ENCODE data around the gene DAGLA.

Gene DAGLA

GRCh38 chr11:61711498-61711897 lies 31.3 kb downstream of the DAGLA start:
- no peak for DNase-seq

GRCh38 chr11:61712314-61712713 lies 32.1 kb downstream of the DAGLA start:
- no peak for DNase-seq

- no peak for DNase-seq
Observed at GRCh38 chr11:61712846-61713245, 32.7 kb downstream of the DAGLA start.

GRCh38 chr11:61713464-61713863 lies 33.3 kb downstream of the DAGLA start:
- DNase-seq = no peak

GRCh38 chr11:61713906-61714305 lies 33.7 kb downstream of the DAGLA start:
- DNase-seq = no peak

GRCh38 chr11:61714316-61714715 lies 34.1 kb downstream of the DAGLA start:
- no peak for DNase-seq

GRCh38 chr11:61714916-61715315 lies 34.7 kb downstream of the DAGLA start:
- no peak for DNase-seq

- DNase-seq = no peak
Observed at GRCh38 chr11:61715867-61716266, 35.7 kb downstream of the DAGLA start.

GRCh38 chr11:61716478-61717285 lies 36.5 kb downstream of the DAGLA start:
- DNase-seq = no peak

- DNase-seq = no peak
Observed at GRCh38 chr11:61717286-61718033, 37.3 kb downstream of the DAGLA start.

- DNase-seq = no peak
Observed at GRCh38 chr11:61718046-61718531, 37.9 kb downstream of the DAGLA start.

- DNase-seq = no peak
Observed at GRCh38 chr11:61718621-61719302, 38.6 kb downstream of the DAGLA start.

GRCh38 chr11:61719978-61720377 lies 39.8 kb downstream of the DAGLA start:
- DNase-seq = no peak

- DNase-seq = no peak
Observed at GRCh38 chr11:61720597-61720996, 40.4 kb downstream of the DAGLA start.

- DNase-seq = no peak
Observed at GRCh38 chr11:61724437-61724836, 44.2 kb downstream of the DAGLA start.

GRCh38 chr11:61725781-61726231 lies 45.6 kb downstream of the DAGLA start:
- no peak for DNase-seq

GRCh38 chr11:61726775-61727174 lies 46.6 kb downstream of the DAGLA start:
- no peak for DNase-seq

- no peak for DNase-seq
Observed at GRCh38 chr11:61727401-61727811, 47.2 kb downstream of the DAGLA start.

GRCh38 chr11:61728066-61728939 lies 48.1 kb downstream of the DAGLA start:
- DNase-seq = no peak

- DNase-seq = no peak
Observed at GRCh38 chr11:61728940-61729219, 48.7 kb downstream of the DAGLA start.

- no peak for DNase-seq
Observed at GRCh38 chr11:61730240-61730994, 50.2 kb downstream of the DAGLA start.
